Omental fat pad (tissue), 4 donors: ENCODE measurements around the gene SLC25A53. TPM values are rescaled to one million over a fixed set of nuclear protein-coding genes. Genes with fewer than 3 reads are reported as not detected.
"Not testable (repeated sequence)": the region's sequence is repeated elsewhere in the genome, so short reads cannot be mapped to it uniquely, and the experiment has no call there.

Experiments used
- ATAC-seq: fragments of 150-250 bp; one replicate; pipeline ENCODE4 v1.9.1; 2016; ENCODE audit warnings: mild to moderate bottlenecking, moderate library complexity; ENCODE audit not compliant: low FRiP score
- DNase-seq: peaks from one replicate; pipeline ENCODE4 v3.0.0-alpha.2; 2019; ENCODE audit warnings: low spot score
- CTCF ChIP-seq, 3 donors: fragments of 450-650 bp; IDR thresholded peaks; one replicate each; pipeline ENCODE4 v1.5.1; 2016 to 2017; ENCODE audit warnings: antibody characterized with exemption in 3 of 3, mild to moderate bottlenecking in 3 of 3, moderate library complexity in 2 of 3
- total RNA-seq, 4 donors: library from RNA; depleted of rRNA; stranded (reverse); fragments of >200 nt; gene quantifications; one replicate each; pipeline ENCODE4 v1.1.0, GENCODE V29; 2016

SLC25A53 gene
- total RNA-seq, 4 donors from 2014 or later, result 12.9 to 19.9 (median 16.8) TPM

GRCh38 chrX:104098919-104099318 is 57.9 kb downstream of the SLC25A53 start:
- no peak for DNase-seq
- TF ChIP-seq CTCF (IDR thresholded peaks at IDR 0.05), result no peak

GRCh38 chrX:104098151-104098808 is 58.5 kb downstream of the SLC25A53 start:
- peak; percentile 81 for ATAC-seq
- DNase-seq, result no peak
- peak in 1 of 3 donors; percentile 32 for TF ChIP-seq CTCF (IDR thresholded peaks at IDR 0.05)

More at GRCh38 chrX:104098919-104099318, 57.9 kb downstream of the SLC25A53 start:
- no peak for ATAC-seq

GRCh38 chrX:104085919-104086318 is 70.9 kb downstream of the SLC25A53 start:
- ATAC-seq, result no peak

GRCh38 chrX:104085477-104085876 is 71.3 kb downstream of the SLC25A53 start:
- DNase-seq (no peak), ATAC-seq (no peak)
- no peak for TF ChIP-seq CTCF (IDR thresholded peaks at IDR 0.05)

More at GRCh38 chrX:104085919-104086318, 70.9 kb downstream of the SLC25A53 start:
- DNase-seq, result no peak
- no peak for TF ChIP-seq CTCF (IDR thresholded peaks at IDR 0.05)

GRCh38 chrX:104084534-104085277 is 72.1 kb downstream of the SLC25A53 start:
- DNase-seq (no peak), ATAC-seq (no peak)

GRCh38 chrX:104084063-104084462 is 72.7 kb downstream of the SLC25A53 start:
- TF ChIP-seq CTCF (IDR thresholded peaks at IDR 0.05), result no peak
- no peak for DNase-seq
- ATAC-seq, result no peak

More at GRCh38 chrX:104084534-104085277, 72.1 kb downstream of the SLC25A53 start:
- no peak for TF ChIP-seq CTCF (IDR thresholded peaks at IDR 0.05)

GRCh38 chrX:104077854-104078253 is 79.0 kb downstream of the SLC25A53 start:
- ATAC-seq, DNase-seq: not testable (repeated sequence)

- DNase-seq, result not testable (repeated sequence)
- peak; percentile 75 for ATAC-seq
Observed at GRCh38 chrX:104075778-104076445, 80.9 kb downstream of the SLC25A53 start, which contains the start of gene TMSB15C. Gene TMSB15C (minus strand): TSS chrX:104076236.

- DNase-seq, ATAC-seq: not testable (repeated sequence)
Observed at GRCh38 chrX:104062636-104063035, 94.2 kb downstream of the SLC25A53 start.

- ATAC-seq, result not testable (repeated sequence)
Observed at GRCh38 chrX:104054956-104055355, 101.9 kb downstream of the SLC25A53 start.

More at GRCh38 chrX:104054956-104055355, 101.9 kb downstream of the SLC25A53 start:
- DNase-seq, result not testable (repeated sequence)
